SU-DHL-6 (cell line): Measurements from ENCODE around the gene DNAJB8.

Experiments
- EZH2phosphoT487 ChIP-seq: fragments of 200-600 bp; sonication (generic), shearing (Covaris generic); conservative IDR thresholded peaks from 2 replicates; pipeline ENCODE4 v1.6.1; 2018; ENCODE audit warnings: mild to moderate bottlenecking, antibody characterized with exemption, low read length, moderate library complexity, mixed read lengths
- TF ChIP-seq, protein P1 (sequence below): fragments of 200-600 bp; sonication (generic); IDR thresholded peaks from one replicate; pipeline ENCODE4 v1.5.1; 2017; ENCODE audit warnings: antibody characterized with exemption, mild to moderate bottlenecking, low read length, moderate library complexity; ENCODE audit not compliant: insufficient read depth, poor library complexity, severe bottlenecking

DNA sequence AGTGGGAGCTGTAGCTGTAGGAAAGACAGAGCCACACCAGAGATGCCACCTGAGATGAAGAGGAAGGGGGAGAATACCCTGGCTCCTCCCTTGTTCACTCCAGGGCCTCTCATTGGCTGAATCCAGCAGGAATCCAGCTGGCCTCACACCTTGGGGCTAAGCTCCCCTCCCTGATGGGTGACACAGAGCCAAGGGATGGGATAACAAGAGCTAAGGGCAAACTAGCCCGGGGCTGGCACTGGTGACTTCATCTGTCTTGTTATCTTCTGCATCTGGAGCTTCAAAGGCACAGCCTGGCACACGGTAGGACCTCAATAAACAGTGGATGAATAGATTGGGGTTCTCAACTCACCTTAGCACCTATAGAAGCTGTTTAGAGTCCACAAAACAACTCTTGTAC lies 40.1 kb upstream of the DNAJB8 start:
- TF ChIP-seq, protein P1, sequence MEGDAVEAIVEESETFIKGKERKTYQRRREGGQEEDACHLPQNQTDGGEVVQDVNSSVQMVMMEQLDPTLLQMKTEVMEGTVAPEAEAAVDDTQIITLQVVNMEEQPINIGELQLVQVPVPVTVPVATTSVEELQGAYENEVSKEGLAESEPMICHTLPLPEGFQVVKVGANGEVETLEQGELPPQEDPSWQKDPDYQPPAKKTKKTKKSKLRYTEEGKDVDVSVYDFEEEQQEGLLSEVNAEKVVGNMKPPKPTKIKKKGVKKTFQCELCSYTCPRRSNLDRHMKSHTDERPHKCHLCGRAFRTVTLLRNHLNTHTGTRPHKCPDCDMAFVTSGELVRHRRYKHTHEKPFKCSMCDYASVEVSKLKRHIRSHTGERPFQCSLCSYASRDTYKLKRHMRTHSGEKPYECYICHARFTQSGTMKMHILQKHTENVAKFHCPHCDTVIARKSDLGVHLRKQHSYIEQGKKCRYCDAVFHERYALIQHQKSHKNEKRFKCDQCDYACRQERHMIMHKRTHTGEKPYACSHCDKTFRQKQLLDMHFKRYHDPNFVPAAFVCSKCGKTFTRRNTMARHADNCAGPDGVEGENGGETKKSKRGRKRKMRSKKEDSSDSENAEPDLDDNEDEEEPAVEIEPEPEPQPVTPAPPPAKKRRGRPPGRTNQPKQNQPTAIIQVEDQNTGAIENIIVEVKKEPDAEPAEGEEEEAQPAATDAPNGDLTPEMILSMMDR = no peak
- TF ChIP-seq EZH2phosphoT487 = no peak
